NCI-H1694 (cell line): ENCODE data around the gene NFIL3.
A peak's percentile ranks its signal among the peaks of the same experiment; 100 is the strongest.
"Not testable (repeated sequence)": the region's sequence is repeated elsewhere in the genome, so short reads cannot be mapped to it uniquely, and the experiment has no call there.

Experiments
- DNase-seq: peaks from one replicate; lab custom pipeline; 2025; lab: John Stamatoyannopoulos, UW

The NFIL3 gene, protein sequence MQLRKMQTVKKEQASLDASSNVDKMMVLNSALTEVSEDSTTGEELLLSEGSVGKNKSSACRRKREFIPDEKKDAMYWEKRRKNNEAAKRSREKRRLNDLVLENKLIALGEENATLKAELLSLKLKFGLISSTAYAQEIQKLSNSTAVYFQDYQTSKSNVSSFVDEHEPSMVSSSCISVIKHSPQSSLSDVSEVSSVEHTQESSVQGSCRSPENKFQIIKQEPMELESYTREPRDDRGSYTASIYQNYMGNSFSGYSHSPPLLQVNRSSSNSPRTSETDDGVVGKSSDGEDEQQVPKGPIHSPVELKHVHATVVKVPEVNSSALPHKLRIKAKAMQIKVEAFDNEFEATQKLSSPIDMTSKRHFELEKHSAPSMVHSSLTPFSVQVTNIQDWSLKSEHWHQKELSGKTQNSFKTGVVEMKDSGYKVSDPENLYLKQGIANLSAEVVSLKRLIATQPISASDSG

GRCh38 chr9:91423785-91424402 lies at the start of gene NFIL3:
Gene NFIL3 (minus strand): TSS chr9:91423832. CDS start chr9:91410734, 13,098 bp downstream.
- DNase-seq = no peak

DNA sequence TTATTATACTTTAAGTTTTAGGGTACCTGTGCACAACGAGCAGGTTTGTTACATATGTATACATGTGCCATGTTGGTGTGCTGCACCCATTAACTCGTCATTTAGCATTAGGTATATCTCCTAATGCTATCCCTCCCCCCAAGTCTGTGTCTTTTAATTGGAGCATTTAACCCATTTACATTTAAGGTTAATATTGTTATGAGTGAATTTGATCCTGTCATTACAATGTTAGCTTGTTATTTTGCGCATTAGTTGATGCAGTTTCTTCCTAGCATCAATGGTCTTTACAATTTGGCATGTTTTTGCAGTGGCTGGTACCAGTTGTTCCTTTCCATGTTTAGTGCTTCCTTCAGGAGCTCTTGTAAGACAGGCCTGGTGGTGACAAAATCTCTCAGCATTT lies 47.9 kb upstream of the NFIL3 start:
- DNase-seq = not testable (repeated sequence)

DNA sequence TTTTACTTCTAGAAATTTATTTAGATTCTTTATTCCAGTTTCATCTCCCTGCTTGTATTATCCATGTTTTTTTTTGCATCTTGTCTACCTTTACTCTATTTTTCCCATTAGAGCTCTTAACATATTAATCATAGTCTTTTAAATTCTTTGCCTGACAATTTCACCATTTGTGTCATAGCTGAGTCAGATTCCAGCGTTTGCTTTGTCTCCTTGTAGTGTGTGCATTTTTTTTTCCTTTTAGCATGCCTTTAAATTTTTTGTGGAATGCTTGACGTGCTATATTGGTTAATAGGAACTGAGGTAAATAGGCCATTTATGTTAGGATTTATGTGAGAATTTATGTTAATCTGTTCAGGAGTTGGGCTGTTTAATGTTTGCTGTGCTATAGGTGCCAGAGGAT lies 41.8 kb upstream of the NFIL3 start:
- no peak for DNase-seq

DNA sequence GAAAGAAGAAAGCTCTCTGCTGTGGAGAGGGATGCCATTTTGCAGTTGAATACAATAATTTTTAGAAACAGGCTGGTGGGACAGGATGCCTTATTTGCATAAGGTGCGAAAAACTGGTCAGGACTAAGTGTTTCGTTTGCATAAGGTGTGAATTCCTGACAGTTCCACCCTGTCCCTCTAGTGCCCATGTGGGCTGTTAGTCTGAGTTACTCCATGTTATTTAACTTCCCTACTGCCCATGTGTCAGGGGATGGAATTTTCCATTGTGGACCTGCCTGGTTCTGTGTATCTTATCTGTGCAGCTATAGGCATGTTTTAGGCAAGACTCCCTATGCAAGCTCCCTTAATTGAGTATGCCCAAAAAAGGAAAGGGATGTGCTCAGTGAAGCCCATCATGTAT lies 35.3 kb upstream of the NFIL3 start:
- DNase-seq = no peak

DNA sequence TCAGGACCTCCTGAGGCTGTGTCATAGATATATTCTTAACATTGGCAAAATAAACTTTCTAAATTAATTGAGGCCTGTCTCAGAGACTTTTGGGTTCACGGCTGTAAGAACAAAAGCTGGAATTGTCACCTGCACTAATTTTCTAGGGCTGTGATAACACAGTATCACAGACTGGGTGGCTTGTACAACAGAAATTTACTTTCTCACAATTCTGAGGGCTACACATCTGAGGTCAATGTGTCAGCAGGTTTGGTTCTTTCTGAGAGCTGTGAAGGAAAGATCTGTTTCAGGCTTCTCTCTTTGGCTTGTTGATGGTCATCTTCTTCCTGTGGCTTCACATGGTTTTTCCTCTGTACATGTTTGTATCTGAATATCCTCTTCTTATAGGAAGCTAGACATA lies 29.2 kb upstream of the NFIL3 start:
- DNase-seq = no peak

GRCh38 chr9:91451431-91452270 lies 28.0 kb upstream of the NFIL3 start:
- no peak for DNase-seq

DNA sequence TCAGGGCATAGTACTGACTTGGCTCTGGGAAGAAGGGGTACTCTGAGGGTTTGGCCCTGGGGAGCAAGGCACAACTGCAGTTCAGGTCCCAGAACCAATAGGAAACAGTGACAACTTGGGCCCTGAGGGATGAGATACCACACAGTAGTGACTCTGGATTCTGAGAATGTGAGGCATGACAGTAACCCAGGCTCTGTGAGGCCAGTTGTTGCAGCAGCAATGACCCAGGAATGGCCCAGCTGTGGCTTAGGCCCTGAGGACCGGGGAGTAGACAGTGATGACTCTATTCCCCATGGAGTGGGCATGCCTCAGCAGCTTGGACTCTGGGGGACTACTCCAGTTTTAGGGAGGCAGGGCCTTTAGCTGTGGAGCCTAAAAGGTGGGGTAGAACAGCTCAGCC lies 21.5 kb upstream of the NFIL3 start:
- no peak for DNase-seq

DNA sequence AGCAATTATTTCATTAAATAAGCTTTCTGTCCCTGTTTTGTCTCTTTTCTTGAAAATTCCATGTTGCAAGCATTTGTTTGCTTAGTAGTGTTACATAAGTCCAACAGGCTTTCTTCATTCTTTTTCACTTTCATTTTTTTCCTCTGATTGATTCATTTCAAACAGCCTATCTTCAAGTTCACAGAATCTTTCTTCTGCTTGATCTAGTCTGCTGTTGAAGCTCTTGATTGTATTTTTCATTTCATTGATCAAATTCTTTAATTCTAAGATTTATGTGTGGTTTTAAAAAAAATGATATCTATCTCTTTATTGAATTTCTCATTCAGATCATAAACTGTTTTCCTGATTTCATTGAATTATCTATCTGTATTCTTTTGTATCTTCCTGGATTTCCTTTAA lies 20.4 kb upstream of the NFIL3 start:
- no peak for DNase-seq

GRCh38 chr9:91443321-91443993 lies 19.8 kb upstream of the NFIL3 start:
- DNase-seq = no peak

GRCh38 chr9:91436841-91437240 lies 13.2 kb upstream of the NFIL3 start:
- no peak for DNase-seq

DNA sequence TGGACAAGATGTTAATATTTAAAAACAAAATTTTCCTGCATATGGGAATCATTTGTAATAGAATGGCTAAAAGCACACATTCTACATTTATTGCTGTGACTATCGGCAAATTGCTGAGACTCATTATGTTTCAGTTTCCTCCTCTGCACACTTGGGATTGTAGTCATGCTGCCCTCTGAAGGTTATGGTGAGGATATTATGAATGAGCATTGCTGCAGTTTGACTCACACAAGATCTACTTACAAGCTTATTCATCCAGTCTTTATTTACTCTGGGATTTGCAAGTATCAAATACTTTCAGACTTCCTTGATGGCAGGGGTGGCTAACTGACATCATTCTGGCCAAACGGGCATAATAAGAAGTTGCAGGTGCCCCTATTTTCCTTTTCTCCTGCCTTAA lies 9.5 kb upstream of the NFIL3 start:
- no peak for DNase-seq

DNA sequence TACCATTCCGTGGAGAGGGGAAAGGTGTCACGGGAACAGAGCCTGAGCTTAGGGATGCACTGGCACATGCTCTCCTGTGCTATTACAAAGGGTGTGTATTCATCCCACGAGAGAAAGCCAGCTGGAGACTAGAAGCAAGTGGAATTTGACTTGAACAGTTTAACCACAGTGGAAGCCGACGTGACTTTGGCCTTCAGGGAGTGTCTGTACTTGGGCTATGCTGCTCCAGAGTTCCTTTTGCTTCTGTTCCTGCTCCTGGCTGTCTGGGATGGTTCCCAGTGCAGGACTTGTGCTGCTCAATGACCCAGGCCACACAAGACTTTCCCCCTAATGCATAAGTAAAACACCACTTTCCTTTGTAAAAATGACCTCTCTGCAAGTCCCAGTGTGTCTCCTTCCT lies 7.9 kb upstream of the NFIL3 start:
- no peak for DNase-seq

DNA sequence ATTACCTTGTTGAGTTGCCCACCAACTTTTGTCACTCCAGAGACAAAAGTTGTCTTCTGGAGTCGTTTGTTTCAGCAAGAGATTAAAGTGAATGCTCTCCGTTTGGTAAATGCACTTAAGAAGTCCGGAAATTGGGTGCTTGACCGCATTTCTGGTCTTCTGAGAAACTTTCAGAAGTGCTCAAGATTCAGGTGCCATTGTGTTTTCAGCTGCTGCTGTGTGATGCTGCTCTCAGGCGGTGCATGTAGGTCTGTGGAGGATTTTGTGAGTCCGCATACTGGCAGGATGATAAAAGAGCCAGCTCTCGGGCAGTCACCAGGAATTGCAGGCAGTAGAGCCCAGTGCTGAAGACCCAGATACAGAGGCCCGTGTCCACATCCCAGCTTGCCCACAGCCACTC lies 5.9 kb upstream of the NFIL3 start:
- no peak for DNase-seq

DNA sequence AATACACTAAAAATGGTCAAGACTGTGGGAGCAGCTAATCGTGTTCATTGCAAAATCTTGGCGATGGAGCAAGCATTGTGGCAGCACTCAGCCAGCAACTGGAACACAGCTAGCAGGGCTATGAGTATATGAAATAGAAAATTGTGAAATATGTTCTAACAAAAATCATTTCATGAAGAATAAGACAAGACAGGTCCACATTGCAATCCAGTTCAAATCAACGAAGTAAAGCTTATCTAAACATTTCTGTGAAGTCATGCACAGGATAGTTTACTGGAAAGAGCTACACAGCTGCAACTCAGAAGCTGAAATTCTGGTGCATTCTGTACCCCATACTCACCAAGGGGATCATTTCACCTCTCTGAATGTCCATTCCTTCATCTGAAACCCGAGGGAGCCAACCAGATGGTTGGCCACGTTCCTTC lies 5.3 kb upstream of the NFIL3 start:
- no peak for DNase-seq

DNA sequence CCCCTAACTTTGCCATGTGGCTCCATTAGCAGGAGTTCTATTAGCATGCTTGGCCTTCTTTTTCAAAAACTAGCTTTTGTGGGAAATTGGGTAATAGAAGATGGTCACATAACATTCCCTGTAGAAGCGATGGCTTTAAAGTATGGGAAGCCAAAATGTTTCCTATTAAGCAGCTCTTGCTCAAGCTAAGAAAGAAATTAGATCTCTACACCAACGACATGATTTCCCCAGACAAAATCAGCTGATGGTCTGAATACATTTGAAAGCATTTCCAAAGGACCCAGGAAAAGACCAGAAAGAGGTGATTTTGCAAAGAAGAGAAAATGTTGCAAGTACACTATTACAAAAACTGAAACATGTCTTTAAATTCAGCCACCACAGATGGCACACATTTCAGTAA lies 4.8 kb upstream of the NFIL3 start:
- DNase-seq = no peak

DNA sequence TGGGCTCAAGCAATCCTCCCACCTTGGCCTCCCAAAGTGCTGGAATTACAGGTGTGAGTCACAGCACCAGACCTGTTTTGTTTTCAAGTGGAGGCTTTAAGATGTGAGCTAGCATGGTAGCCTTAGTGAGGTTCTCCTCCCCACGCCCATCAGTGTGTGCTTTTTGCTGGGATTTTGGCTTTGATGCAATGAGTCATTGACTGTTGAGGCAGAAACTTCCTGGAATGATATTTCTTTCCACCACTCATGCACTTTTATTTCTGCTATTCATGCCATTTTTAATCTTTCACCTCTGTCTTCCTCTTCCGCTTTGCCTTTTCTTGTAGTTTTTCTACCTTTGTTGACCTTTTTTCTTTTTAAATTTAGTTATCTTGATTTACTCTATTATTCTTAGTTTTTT lies 4.2 kb upstream of the NFIL3 start:
- no peak for DNase-seq

- peak; percentile 13 for DNase-seq
Observed at GRCh38 chr9:91426123-91426745, 2.6 kb upstream of the NFIL3 start.

DNA sequence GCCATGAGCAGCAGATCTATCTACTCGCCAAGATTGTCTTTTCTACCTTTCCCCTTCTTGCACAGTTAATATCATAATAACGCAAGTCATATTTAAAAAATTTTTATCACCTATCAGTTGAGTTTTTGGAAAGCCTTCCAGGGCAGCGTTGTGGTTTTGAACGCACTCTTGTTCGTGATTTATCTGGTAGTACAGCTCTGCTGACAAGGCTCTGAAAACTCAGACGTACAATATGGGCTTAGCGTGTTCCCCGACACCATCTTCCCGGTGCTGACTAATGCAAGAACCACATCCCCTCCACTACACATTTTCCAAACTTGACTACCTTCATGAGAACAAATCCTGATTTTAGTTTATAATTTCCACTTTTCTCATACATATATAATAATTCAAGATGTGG lies 1.6 kb upstream of the NFIL3 start:
- no peak for DNase-seq

- DNase-seq = no peak
Observed at GRCh38 chr9:91424403-91425176, 958 bp upstream of the NFIL3 start.

DNA sequence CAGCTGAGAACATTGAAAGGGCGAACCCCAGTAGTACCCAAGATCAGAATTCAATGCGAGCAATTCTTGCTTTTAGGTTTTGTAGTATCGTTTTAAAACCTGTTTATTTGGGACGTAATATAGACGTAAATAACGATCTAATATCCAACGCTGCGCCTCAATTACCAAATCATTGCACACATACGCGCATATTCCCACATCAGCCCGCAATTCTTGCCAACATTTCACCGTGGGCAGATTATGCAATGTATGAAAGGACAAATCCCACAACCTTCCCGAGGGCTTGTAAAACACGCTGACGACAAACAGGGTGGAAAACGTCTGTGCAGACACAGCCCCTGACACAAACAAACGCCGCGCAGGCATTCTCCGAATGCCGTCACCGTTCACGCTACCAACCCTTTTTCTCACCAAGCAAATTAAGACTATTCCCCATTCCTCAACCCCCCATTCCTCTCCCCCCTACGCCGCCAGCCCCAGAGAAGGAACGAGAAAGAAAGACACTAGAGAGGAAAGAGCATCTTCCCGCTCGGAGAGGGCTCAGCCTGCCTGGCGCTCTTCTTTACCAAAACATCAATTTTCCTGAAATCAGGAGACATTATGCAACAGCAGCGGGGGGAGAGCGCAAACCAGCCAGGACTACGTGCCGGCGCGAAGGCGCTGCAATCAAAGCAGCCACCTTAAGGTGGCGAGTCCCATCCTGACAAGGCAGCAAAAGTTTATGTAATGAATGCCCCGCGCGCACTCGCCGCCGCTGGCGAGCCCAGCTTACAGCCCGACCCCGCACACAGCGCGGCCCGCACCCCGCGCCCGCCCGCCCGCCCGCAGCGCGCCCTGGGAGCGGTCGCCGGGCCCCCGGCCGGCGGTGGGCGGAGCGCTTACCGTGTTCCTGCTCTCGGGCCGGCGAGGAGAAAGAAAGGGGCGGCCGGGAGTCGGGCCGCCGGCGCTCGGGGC lies 597 bp downstream of the NFIL3 start:
- DNase-seq = no peak
